Naive thymus-derived CD4-positive, alpha-beta T cell (primary cell): ENCODE results near the gene TRAFD1. TPM values are rescaled to one million over a fixed set of nuclear protein-coding genes. Genes with fewer than 3 reads are reported as not detected.
"Not testable (repeated sequence)": the region's sequence is repeated elsewhere in the genome, so short reads cannot be mapped to it uniquely, and the experiment has no call there.

Experiments
- ATAC-seq: fragments of 150-1000 bp; cut with Tn5 transposase; 2 replicates; pipeline ENCODE4 v1.10.0; 2021; ENCODE audit warnings: mild to moderate bottlenecking, moderate library complexity
- CTCF ChIA-PET: fragments of 350-600 bp; sonication (Branson Sonifier 250); formaldehyde crosslinking; loops from one replicate; lab custom pipeline; 2021; ENCODE audit warnings: antibody characterized with exemption; lab: Charles Lee
- POLR2A ChIA-PET: fragments of 350-600 bp; sonication (Branson Sonifier 250); formaldehyde crosslinking; loops from one replicate; lab custom pipeline; 2021; ENCODE audit warnings: antibody characterized with exemption, inconsistent platforms; lab: Charles Lee
- DNase-seq, 9 donors: peaks; one replicate each; pipeline versions ENCODE4 v3.0.0 to v3.0.0-alpha.2; 2020 to 2022; ENCODE audit warnings: mixed read lengths in 1 of 9
- H3K27ac ChIP-seq: one replicate; pipeline ENCODE4 v1.7.0; 2013; ENCODE audit warnings: mild to moderate bottlenecking, low read depth, low read length, moderate library complexity
- H3K27me3 ChIP-seq, 2 donors: one replicate each; pipeline ENCODE4 v1.7.0; 2013; ENCODE audit warnings: low read length in 2 of 2, mild to moderate bottlenecking in 2 of 2, moderate library complexity in 2 of 2; ENCODE audit not compliant: control insufficient read depth in 2 of 2, insufficient read depth in 2 of 2
- H3K36me3 ChIP-seq, 3 experiments: 1 replicate in 2 of 3; 2 replicates in 1 of 3; pipeline ENCODE4 v1.7.0; 2013; ENCODE audit warnings: low read length in 3 of 3, mild to moderate bottlenecking in 3 of 3, moderate library complexity in 1 of 3; ENCODE audit not compliant: insufficient read depth in 3 of 3, control insufficient read depth in 2 of 3
- H3K4me1 ChIP-seq, 2 donors: one replicate each; pipeline ENCODE4 v1.7.0; 2013; ENCODE audit warnings: low read length in 2 of 2, mild to moderate bottlenecking in 2 of 2, moderate library complexity in 1 of 2; ENCODE audit not compliant: control insufficient read depth in 2 of 2, insufficient read depth in 2 of 2
- H3K4me3 ChIP-seq: 2 replicates; pipeline ENCODE4 v1.7.0; 2013; ENCODE audit warnings: mild to moderate bottlenecking, low read length
- H3K9me3 ChIP-seq, 3 experiments: 1 replicate in 2 of 3; 2 replicates in 1 of 3; pipeline ENCODE4 v1.7.0; 2013; ENCODE audit warnings: low read length in 3 of 3; ENCODE audit not compliant: control insufficient read depth in 2 of 3
- H3K27ac Mint-ChIP-seq, 9 donors: one replicate each; pipeline ENCODE4 v1.8.0; 2020 to 2022; ENCODE audit warnings: mixed read lengths in 9 of 9, mild to moderate bottlenecking in 8 of 9, moderate library complexity in 5 of 9, inconsistent platforms in 2 of 9
- H3K27me3 Mint-ChIP-seq, 5 donors: one replicate each; pipeline ENCODE4 v1.8.0; 2021 to 2022; ENCODE audit warnings: mixed read lengths in 5 of 5, mild to moderate bottlenecking in 1 of 5
- H3K36me3 Mint-ChIP-seq, 5 donors: one replicate each; pipeline ENCODE4 v1.8.0; 2020 to 2022; ENCODE audit warnings: mixed read lengths in 5 of 5, mild to moderate bottlenecking in 3 of 5, inconsistent platforms in 1 of 5
- H3K4me1 Mint-ChIP-seq, 7 donors: one replicate each; pipeline ENCODE4 v1.8.0; 2020 to 2022; ENCODE audit warnings: mixed read lengths in 7 of 7, mild to moderate bottlenecking in 3 of 7, inconsistent platforms in 1 of 7
- H3K4me3 Mint-ChIP-seq, 10 donors: one replicate each; pipeline ENCODE4 v1.8.0; 2020 to 2022; ENCODE audit warnings: mild to moderate bottlenecking in 10 of 10, mixed read lengths in 10 of 10, moderate library complexity in 6 of 10, inconsistent platforms in 2 of 10
- H3K9me3 Mint-ChIP-seq, 11 donors: one replicate each; pipeline ENCODE4 v1.8.0; 2020 to 2022; ENCODE audit warnings: mixed read lengths in 11 of 11, mild to moderate bottlenecking in 4 of 11, inconsistent platforms in 1 of 11, moderate library complexity in 1 of 11
- intact Hi-C, 2 donors: fragments of 100-400 bp; cut with micrococcal nuclease; formaldehyde crosslinking; loops; one replicate each; pipeline ENCODE4 v1.15.1; 2023
- polyA plus RNA-seq, 2 donors: library from polyadenylated mRNA; unstranded; fragments of 300-500 nt; fragmentation: Illumina TruSeq; gene quantifications; one replicate each; pipeline ENCODE4 v1.2.3, GENCODE V29; 2021
- total RNA-seq, 6 experiments: library from RNA in 5 of 6; stranded (reverse) in 5 of 6; gene quantifications; 1 replicate in 5 of 6; 2 replicates in 1 of 6; pipeline ENCODE4 v1.2.3 and lab custom pipeline; 2021 to 2026

TRAFD1 gene
- total and polyA plus RNA-seq, 7 experiments from 2014 or later = 22.1 to 86.6 (median 43.7) TPM

GRCh38 chr12:112105891-112106290, 19.5 kb upstream of the TRAFD1 start:
- ATAC-seq (no peak), DNase-seq (no peak)
- H3K9me3 ChIP-seq = no peaks in the 10 kb centered on the region
- peak overlapping the region in 9 of 10 donors; percentile 1 to 98 (median 30) for H3K4me3 Mint-ChIP-seq
- H3K4me1 Mint-ChIP-seq = peaks cover 32 to 68% (median 54%) of the 10 kb centered on the region in 7 donors
- peaks cover 4 to 11% (median 8%) of the 10 kb centered on the region in 5 donors for H3K36me3 Mint-ChIP-seq
- no peaks in the 10 kb centered on the region for H3K27me3 ChIP-seq
- intact Hi-C loops = loop anchor here in 1 of 2 donors (5.0 to 10.0 kb wide), 2 partner anchors 94 to 511 kb away; partner anchors contain the start of genes ATXN2, ERP29 and TMEM116
- no peaks in the 10 kb centered on the region for H3K27me3 Mint-ChIP-seq
- ChIA-PET POLR2A (interaction anchor here (0.6 to 5.2 kb wide), 5 partner anchors 19 to 93 kb away, joined by 3 to 81 read pairs (median 8); partner anchors contain the start of genes ERP29, TMEM116 and TRAFD1), CTCF (no interaction called here)
- peak overlapping the region in 5 of 9 donors; percentile 1 to 63 (median 4) for H3K27ac Mint-ChIP-seq
- H3K36me3 ChIP-seq = peaks cover 0 to 19% (median 3%) of the 10 kb centered on the region in 3 experiments
- peaks cover 0 to 2% (median 0%) of the 10 kb centered on the region in 11 donors for H3K9me3 Mint-ChIP-seq
- no peak overlapping the region for H3K4me3 ChIP-seq
- H3K4me1 ChIP-seq = peaks cover 12 to 22% of the 10 kb centered on the region in 2 donors
- H3K27ac ChIP-seq = no peak overlapping the region

DNA sequence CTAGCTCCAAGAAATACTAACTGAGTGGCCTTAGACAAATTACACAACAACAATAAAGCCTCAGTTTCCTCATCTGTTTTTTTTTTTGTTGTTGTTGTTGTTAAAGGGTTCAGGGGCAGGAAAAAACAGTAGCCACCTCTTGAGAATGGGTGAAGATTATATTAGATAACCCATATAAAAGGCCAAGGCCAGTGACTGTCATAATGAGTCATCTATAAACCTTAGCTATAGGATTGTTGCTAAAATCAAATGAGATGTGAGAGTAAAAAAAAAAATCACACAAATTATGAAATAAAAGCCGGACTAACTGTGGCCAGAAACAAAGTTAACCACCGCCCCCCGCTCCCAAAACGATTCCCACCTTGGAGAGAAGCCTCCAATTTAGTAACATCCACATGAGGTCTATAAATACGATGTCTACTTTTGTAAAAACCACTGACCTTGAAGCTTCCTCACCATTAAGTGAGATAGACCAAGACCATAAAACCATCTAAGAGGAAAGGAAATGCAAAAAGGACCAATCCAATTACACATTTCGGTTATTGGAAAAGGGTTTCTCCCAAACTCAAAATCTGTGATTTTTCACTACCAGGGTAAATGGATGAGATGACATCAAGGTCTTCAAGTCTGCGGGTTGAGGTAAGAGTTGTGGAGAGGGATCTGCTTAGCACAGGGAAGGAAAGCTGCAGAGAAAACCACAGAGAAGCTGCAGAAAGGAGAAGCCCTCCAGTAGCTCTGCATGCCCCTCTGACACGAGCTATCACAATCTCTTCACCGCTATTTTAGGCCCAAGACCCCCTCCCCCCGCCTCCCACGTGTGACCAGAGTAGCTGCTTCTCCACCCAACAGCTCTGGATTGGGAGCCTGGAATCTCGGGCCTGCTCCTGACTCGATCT, 17.8 kb upstream of the TRAFD1 start:
- Histone ChIP-seq H3K27ac (peak overlapping the region; percentile 92), H3K27me3 (no peaks in the 10 kb centered on the region), H3K4me1 (peaks cover 12 to 22% of the 10 kb centered on the region in 2 donors), H3K9me3 (no peaks in the 10 kb centered on the region), H3K4me3 (peak overlapping the region; percentile 100), H3K36me3 (peaks cover 0 to 12% (median 0%) of the 10 kb centered on the region in 3 experiments)
- Mint-ChIP-seq H3K4me3 (peak overlapping the region; percentile 89 to 99 (median 96)), H3K36me3 (peaks cover 0 to 7% (median 0%) of the 10 kb centered on the region in 5 donors), H3K9me3 (peaks cover 0 to 2% (median 0%) of the 10 kb centered on the region in 11 donors), H3K27me3 (no peaks in the 10 kb centered on the region), H3K27ac (peak overlapping the region; percentile 84 to 98 (median 93)), H3K4me1 (peaks cover 27 to 58% (median 48%) of the 10 kb centered on the region in 7 donors)
- ChIA-PET POLR2A (interaction anchor here (0.5 to 5.2 kb wide), 16 partner anchors 9 to 311 kb away, joined by 3 to 81 read pairs (median 3); partner anchors contain the start of genes ERP29, PTPN11, TMEM116 and TRAFD1), CTCF (interaction anchor here (0.6 to 0.9 kb wide), 4 partner anchors 62 to 410 kb away, joined by 3 to 8 read pairs (median 3); no protein-coding TSS in a partner anchor)
- ATAC-seq = no peak
- intact Hi-C loops = loop anchor here (1.0 to 10.0 kb wide), 10 partner anchors 18 to 513 kb away; partner anchors contain the start of genes ATXN2 (in 2 of the 2), ERP29 (in 2 of the 2), RPL6 (in 2 of the 2) and TMEM116 (in 2 of the 2)
- DNase-seq = peak in 1 of 9 donors; percentile 39

- Mint-ChIP-seq H3K27ac (peak within 1 kb of the TSS; percentile 93 to 98 (median 97)), H3K9me3 (peaks cover 0 to 2% (median 0%) of the 10 kb centered on the region in 11 donors), H3K27me3 (no peaks in the 10 kb centered on the region), H3K4me1 (peaks cover 27 to 53% (median 45%) of the 10 kb centered on the region in 7 donors), H3K4me3 (peak within 1 kb of the TSS; percentile 96 to 99 (median 98)), H3K36me3 (peaks cover 0 to 7% (median 0%) of the 10 kb centered on the region in 5 donors)
- H3K4me1 ChIP-seq = peaks cover 12 to 22% of the 10 kb centered on the region in 2 donors
- ChIA-PET CTCF (interaction anchor here (0.6 to 1.6 kb wide), 6 partner anchors 16 to 435 kb away, joined by 3 to 8 read pairs (median 4); partner anchors contain the start of gene TRAFD1), POLR2A (interaction anchor here (0.5 to 5.2 kb wide), 17 partner anchors 9 to 273 kb away, joined by 3 to 81 read pairs (median 3); partner anchors contain the start of genes ERP29, MAPKAPK5, TMEM116 and TRAFD1)
- no peaks in the 10 kb centered on the region for H3K9me3 ChIP-seq
- H3K36me3 ChIP-seq = peaks cover 0 to 12% (median 0%) of the 10 kb centered on the region in 3 experiments
- peak; percentile 92 for ATAC-seq
- intact Hi-C loops = loop anchor here (1.0 to 10.0 kb wide), 12 partner anchors 17 to 514 kb away; partner anchors contain the start of genes ATXN2 (in 2 of the 2), ERP29 (in 2 of the 2), HECTD4 (in 2 of the 2) and MAPKAPK5 (in 2 of the 2)
- H3K27me3 ChIP-seq = no peaks in the 10 kb centered on the region
- H3K27ac ChIP-seq = peak within 1 kb of the TSS; percentile 92
- peak within 1 kb of the TSS; percentile 100 for H3K4me3 ChIP-seq
- peak; percentile 79 to 90 (median 86) for DNase-seq
Measured at GRCh38 chr12:112108202-112109079, 16.9 kb upstream of the TRAFD1 start, which contains the start of gene NAA25. Gene NAA25 (minus strand): TSS chr12:112108783. CDS start chr12:112108773, 10 bp downstream.

- H3K36me3 Mint-ChIP-seq, DNase-seq: not testable (repeated sequence)
Measured at GRCh38 chr12:112110787-112111662, 14.3 kb upstream of the TRAFD1 start.

DNA sequence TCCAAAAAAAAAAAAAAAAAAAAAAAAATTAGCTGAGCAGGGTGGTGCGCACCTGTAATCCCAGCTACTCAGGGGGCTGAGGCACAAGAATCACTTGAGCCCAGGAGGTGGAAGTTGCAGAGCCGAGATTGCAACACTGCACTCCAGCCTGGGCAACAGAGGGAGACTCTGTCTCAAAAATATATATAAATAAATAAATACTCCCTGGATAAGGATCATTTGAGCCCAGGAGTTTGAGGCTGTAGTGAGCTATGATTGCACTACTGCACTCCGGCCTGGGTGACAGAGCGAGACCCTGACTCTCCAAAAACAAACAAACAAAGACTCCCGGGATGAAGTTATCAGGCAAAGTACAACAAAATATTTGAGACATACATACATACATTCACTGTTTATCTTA, 13.4 kb upstream of the TRAFD1 start:
- H3K27me3 Mint-ChIP-seq = no peaks in the 10 kb centered on the region
- H3K4me1 Mint-ChIP-seq = peaks cover 10 to 27% (median 24%) of the 10 kb centered on the region in 7 donors
- intact Hi-C loops = no loop called here
- ChIA-PET POLR2A (interaction anchor here (0.6 to 2.8 kb wide), 5 partner anchors 13 to 62 kb away, joined by 3 to 12 read pairs (median 5); partner anchors contain the start of gene TRAFD1), CTCF (no interaction called here)
- Histone ChIP-seq H3K27ac (no peak overlapping the region), H3K4me3 (no peak overlapping the region), H3K4me1 (peaks cover 8 to 9% of the 10 kb centered on the region in 2 donors), H3K36me3 (peaks cover 0 to 5% (median 0%) of the 10 kb centered on the region in 3 experiments), H3K9me3 (no peaks in the 10 kb centered on the region), H3K27me3 (no peaks in the 10 kb centered on the region)
- H3K36me3 Mint-ChIP-seq = peaks cover 0 to 4% (median 0%) of the 10 kb centered on the region in 5 donors
- no peak for ATAC-seq
- H3K4me3 Mint-ChIP-seq = peak overlapping the region in 1 of 10 donors; percentile 2
- no peak for DNase-seq
- H3K27ac Mint-ChIP-seq = no peak overlapping the region
- peaks cover 0 to 2% (median 0%) of the 10 kb centered on the region in 11 donors for H3K9me3 Mint-ChIP-seq

More at GRCh38 chr12:112110787-112111662, 14.3 kb upstream of the TRAFD1 start:
- ATAC-seq, intact Hi-C loops, H3K27me3 Mint-ChIP-seq, H3K27ac ChIP-seq, H3K9me3 Mint-ChIP-seq, CTCF ChIA-PET, H3K9me3 ChIP-seq, H3K27me3 ChIP-seq, H3K36me3 ChIP-seq, H3K4me3 ChIP-seq: not testable (repeated sequence)
- H3K4me1 Mint-ChIP-seq = peaks cover 12 to 31% (median 25%) of the 10 kb centered on the region in 7 donors
- H3K27ac Mint-ChIP-seq = peak overlapping the region in 5 of 9 donors; percentile 20 to 98 (median 78)
- POLR2A ChIA-PET = interaction anchor here (0.6 to 2.8 kb wide), 4 partner anchors 16 to 63 kb away, joined by 3 to 12 read pairs (median 4); no protein-coding TSS in a partner anchor
- peaks cover 12 to 14% of the 10 kb centered on the region in 2 donors for H3K4me1 ChIP-seq
- H3K4me3 Mint-ChIP-seq = peak overlapping the region in 1 of 10 donors; percentile 29
